Stimulated activated CD8-positive, alpha-beta memory T cell treated with anti-CD3 and anti-CD28 coated beads, Interleukin-4, amount 100 ng/mL, for 4 hours (primary cell): ENCODE measurements around the gene NUTF2.
A peak's percentile ranks its signal among the peaks of the same experiment; 100 is the strongest.

ENCODE experiments used
- DNase-seq, 2 donors: peaks; one replicate each; pipeline ENCODE4 v3.0.0-alpha.2; 2020; ENCODE audit warnings: low read depth in 2 of 2, low spot score in 1 of 2

Gene NUTF2

DNA sequence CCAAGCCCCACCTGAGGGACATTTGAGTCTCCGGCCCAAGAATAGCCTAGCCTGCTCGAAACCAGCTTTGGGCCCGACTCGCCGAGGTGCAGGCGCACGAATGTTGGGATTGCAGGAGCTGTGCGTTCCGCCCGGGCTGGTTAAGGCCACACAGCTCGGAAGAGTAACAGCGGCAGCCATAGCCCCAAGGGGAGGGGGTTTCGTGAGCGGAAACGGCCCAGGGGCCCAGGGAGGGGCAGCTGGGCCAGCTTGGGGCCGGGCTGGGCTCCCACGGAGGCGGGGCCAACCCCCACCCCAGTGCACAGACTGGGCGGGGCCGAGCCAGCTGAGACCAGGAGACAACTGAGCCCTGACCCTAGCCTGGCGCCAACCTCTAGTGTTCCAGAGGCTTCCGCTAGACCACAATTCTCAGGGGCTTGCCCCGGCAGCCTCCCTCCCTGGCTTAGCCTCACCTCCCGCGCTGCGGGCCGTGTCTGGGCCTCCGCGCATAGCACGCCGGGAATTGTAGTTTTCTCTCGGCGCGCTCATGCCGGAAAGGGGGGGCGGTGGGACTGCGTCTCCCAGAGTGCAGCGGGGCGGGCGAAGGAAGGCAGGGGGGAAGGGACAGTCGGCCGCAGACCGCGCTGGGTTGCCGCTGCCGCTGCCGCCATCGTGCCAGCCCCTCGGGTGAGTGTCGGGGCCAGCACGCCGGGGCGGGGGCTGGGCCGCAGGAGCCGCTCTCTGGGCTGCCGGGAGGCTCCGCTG, at the start of gene NUTF2:
TSS of gene NUTF2 (plus strand) at position 614 of the 744 bp plus-strand sequence. CDS start 18,198 bp downstream, outside the sequence.
- peak; percentile 88 to 90 for DNase-seq

DNA sequence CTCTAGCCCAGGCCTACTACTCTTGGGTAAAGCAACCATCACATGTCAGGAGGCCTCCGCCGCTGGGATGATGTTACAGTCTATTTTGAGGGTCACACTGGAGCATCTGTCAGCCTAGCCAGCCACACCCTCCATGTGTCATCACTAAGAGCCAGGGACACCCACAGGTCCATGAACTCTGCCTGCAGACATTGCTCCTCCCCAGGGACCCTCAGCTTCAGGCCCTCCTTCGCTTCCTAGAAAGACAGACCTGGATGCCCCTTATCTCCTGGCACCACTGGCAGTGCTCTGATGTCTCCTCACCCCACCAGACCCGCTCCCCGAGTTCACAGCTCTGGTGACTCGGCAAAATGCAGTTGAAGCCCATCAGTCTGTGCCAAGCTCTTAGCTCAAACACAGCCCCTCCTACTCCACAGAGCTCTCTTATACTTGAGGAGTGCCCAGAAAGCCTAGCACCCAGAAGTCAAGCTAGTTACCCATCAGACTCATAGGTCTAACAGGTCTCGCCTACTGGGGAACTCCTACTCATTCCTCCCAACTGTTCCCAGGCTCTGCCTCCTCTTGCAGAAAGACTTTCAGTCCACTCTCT, 46.3 kb upstream of the NUTF2 start:
- no peak for DNase-seq

DNA sequence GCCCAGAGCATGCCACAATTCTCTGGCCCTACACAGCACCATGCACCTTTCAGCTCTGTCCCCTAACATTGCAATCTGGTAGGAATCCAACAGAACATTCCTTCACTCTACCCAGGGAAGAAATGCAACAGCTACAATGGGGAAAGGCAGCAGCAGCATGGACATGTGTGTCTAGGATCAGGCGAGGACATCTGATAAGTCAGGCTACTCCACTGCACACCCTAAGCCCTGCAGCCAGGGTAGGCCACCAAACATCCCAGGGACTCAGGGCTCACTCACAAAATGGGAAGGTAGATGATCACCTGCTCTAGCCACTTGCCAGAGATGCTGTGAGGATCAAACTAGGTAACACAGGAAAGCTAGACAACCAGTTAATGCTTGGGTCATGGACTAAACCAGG, 45.5 kb upstream of the NUTF2 start:
- DNase-seq = no peak

DNA sequence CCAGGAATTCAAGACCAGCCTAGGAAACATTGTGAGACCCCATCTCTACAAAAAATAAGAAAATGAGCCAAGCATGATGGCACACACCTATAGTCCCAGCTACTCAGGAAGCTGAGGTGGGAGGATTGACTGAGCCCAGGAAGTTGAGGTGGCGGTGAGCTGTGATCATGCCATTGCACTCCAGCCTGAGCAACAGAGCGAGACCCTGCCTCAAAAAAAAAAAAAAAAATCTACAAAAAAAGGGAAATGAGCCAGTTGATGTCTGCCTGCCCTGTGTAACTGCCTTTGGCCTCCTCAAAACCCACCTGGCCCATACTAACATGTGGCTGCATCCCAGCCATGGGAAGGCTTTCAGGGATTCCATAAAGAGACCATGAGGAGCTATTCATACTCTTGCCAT, 44.9 kb upstream of the NUTF2 start:
- DNase-seq = no peak

DNA sequence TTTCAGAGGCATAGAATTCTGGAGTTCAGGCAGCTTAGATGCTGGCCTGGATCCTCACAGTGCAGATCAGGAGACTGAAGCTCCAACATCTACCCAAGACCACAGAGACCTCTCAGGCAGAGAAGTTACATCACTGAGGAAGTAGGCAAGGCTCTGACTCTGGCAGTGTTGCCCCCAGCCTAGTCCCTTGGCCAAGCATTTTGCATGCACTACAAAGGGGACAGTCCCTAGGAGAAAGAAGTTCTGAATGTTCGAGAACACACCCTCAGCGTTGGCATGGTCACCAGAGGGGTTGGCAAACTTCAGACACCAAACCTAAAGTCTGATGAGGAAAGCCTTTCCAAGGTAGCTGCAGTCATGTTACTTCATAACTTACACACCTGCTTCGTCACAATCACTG, 42.8 kb upstream of the NUTF2 start:
- DNase-seq = no peak

DNA sequence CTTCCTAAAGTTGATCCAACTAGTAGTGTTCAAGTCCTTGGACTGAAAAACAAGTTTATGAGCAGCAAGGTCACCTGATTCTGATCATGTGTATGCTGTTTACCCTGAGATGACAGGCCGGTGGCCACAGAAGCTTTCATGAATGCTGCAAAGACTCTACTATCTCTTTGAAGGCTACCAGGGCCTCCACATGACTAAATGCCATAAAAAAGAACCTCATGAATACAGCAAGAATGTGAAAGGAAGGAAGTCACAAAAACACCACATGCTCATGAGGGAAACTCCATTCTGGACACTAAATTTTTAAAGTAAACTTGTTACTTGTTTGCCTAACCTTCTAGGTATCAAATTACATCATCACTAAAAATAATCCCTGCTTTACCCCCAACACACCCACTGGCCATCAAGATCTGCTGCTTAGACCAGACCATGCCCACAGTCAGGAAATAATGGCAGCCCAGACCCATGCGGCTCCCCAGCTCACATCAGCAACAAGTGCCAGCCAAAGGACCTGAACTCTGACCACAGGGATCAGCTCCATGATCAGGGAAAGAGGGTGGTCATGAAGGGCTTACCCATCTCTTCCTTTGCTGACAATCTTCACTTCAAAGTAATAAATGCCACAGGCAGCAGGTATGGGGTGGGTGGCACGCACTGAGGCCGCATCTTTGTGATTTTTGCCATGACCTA, 41.7 kb upstream of the NUTF2 start:
- no peak for DNase-seq

DNA sequence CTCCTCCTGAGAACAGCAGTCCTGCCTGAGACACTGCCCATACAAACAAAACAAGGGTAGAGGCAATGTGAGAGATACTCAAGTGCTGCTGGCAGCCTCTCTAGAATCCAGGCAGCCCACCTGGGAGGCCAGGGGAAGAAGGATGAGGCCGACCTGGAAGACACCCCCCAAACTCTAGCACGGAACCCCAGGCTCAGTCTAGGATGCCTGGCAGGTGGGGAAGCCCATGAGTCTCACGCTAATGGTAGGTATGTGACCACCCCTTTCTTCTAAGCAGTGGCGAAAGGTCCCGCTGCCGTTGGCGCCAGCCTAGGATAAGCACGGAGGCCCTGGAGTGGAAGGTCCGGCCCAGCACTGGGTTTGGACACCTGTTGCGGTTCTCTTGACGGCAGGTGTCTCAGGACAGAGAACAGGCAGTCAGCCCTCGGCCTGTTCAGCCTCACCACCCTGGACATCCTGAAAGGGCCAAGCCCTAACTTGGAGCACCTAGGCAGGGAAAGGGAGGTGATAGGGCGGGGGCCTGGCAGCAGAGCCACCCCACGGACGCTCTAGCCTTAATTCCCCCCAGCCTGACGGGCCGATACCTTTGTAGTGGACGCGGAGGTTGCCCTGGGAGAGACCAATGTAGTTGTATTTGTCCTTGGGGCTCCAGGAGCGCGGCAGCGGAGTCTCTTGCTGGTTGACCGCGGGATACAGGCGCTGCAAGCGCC, 40.9 kb upstream of the NUTF2 start:
- DNase-seq = no peak

DNA sequence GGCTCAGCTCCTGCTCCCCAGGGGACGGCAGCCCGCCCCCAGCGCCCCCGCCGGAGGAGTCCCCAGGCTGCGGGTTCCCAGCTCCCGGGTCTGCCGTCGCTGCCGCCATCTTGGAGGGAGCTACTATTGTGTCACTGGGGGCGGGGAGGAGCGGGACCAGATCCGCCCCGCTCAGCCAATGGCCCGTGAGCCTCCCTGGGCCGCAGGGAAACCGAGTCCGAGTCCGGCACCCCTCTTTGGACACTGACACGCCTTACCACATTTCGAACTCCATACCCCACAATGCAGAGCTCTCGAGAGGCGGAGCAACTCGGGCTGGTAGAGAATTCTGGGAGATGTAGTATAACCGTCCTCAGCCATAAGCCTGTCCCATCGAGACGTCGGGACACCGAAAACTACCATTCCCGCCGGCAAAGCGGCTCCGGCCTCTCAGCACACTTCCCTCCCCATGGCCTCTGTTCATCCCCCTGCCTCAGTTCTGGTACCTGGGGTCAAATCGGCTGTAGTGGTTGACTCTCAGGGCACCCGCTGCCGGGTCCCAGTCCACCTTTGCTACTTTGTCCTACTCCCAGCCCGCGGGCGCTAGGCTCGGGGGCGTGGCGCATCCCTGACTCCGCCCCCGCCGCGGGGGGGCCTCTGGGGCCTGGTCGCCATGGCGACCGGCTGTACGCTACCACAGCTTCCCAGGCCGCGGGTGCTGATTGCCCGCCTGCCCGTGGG, 40.1 kb upstream of the NUTF2 start, which contains the start of the genes RANBP10 and TSNAXIP1:
TSS of gene RANBP10 (minus strand) at position 133 of the 720 bp plus-strand sequence. CDS start at position 109, 24 bp downstream.
TSS of gene TSNAXIP1 (plus strand) at position 462 of the 720 bp plus-strand sequence. CDS start 261 bp downstream, outside the sequence.
- peak; percentile 81 to 93 for DNase-seq

DNA sequence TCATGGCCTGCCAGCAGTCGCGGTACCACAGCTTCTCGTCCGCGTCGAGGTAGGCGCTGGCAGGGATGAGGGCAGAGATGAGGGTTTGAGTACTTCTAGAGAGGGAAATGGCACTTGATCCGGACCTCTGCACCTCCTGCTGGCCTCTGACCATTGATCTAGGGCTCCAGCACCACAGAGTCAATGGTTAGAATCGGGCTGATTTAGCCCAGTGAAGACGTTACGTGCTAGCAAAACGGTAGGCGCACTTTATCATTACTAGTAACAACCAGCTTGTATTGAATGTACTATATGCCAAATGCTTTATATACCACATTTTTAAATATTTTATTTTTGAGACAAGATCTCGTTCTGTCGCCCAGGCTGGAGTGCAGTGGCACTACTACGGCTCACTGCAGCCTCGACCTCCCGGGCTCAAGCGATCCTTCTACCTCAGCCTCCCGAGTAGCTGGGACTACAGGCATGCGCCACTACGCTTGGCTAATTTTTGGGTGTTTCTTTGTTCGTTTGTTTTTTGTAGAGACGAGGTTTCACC, 39.5 kb upstream of the NUTF2 start:
- DNase-seq = no peak

DNA sequence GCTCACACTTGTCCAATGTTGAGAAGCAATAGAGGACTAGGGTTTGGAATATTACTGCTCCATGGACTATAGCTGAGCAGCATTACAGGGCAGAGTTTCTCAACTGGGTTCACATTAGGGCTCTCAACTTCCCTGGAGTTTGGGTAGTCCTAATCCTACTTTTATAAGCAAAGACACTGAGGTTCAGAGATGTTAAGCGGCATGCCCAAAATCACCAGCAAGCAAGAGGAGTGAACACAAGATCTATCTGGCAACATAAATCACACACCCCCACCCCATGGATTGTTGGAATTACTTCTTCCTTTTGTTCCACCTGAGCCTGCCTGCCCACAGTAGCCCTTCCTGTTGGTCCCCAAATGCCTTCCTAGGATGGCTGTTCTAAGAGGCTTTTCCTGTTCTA, 34.8 kb upstream of the NUTF2 start:
- DNase-seq = no peak

DNA sequence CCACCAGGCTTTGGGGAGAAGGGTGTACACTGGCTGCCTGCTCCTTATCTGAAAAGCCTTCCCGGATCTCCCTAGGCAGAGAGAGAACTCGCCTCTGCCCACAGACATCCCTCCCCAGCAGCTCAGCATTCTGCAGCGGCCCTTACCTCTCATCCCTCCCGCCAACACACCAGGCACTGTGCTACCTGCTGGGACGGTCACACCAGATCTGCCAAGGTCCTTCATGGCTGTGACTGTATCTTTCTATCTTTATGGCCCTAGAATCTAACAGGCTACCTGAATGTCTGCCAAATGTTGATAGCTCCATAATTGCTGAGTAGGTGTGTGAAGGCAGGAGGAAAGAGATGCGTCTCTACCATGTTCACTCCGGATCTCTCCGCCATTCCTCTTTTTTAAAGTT, 32.2 kb upstream of the NUTF2 start:
- DNase-seq = no peak

DNA sequence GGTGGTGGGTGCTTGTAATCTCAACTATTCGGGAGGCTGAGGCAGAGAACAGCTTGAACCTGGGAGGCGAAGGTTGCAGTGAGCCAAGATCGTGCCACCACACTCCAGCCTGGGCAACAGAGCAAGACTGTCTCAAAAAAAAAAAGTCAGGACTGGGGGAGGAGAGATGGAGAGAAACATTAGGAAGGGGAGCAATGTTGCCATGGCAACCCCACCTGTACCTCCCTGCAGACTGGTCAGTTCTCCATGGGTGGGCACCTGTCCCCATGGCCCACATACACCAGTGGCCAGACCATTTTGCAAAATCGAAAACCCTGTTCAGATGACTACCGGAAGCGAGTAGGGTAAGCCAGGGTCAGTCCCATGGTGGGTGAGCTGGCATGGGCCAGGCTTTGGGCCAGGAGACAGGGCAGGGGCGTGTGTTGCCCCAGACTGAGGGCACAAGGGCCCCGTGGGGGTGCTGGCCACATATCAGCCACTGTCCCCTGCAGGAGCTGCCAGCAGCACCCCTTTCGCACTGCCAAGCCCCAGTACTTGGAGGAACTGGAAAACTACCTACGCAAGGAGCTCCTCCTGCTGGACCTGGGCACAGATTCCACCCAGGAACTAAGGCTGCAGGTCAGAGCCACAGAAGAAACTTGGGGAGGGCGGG, 26.0 kb upstream of the NUTF2 start:
- no peak for DNase-seq

DNA sequence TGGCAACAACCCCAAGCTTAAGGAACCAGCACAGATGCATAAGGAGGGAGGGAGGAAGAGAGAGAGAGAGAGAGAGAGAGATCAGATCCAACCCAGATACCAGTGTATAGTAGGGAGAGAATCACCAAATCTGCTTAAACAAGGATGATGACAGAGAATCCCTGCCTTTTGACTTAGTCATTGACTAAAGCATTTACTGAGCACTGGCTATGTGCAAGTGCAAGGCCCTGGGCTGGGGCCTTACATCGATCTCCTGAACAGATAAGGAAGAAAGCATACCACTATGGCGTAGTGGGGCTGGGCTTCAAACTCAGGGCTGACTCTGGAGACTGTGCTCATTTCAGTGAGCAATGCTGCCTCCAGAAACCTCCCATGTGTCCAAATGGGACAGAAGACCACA, 24.2 kb upstream of the NUTF2 start:
- no peak for DNase-seq

DNA sequence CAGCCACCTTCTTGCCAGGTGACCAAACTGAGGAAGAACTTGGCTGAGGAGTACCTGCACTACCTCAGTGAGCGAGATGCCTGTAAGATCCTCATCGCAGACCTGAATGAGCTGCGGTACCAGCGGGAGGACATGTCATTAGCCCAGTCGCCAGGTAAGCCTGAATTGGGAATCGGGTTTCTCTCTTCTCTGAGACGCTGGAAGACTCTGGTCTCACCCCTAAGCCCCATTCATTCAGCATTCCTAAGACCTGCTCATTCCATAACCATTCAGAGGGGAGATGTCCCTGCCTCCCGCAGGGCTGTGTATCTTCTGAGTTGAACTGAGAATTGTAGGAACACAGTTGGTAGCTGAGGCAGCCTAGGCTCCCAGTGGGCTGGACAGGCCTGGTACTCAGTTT, 21.6 kb upstream of the NUTF2 start:
- DNase-seq = no peak

DNA sequence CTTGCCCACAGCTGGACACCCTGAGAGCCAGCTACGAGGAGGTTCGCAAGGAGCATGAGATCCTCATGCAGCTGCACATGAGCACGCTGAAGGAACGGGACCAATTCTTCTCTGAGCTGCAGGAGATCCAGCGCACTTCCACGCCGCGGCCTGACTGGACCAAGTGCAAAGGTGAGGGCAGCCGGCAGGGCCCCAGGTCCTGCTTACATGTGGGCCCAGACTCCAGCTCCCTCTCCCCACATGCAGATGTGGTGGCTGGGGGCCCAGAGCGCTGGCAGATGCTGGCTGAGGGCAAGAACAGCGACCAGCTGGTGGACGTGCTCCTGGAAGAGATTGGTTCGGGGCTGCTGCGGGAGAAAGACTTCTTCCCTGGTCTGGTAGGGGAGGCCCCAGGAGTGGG, 20.8 kb upstream of the NUTF2 start:
- DNase-seq = no peak

DNA sequence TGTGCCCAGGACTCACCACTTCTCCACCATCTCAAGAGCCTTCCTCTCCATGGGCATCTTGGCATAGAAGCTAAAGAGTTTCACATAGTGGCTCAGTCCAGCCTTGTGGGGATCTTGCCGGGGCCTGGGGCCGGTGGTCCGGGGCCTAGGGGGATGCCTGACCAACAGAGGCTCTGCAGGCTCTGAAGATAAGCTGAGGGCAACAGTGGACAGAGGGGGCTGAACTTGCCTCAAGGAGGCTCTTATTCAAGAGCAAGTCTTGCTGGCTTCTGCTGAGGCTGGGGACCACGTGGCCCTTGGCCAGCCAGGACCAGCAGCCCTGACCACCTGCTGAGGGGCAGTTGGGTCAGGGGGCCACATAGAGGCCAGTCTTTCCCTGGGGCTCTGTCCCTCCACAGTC, 18.1 kb upstream of the NUTF2 start:
- DNase-seq = no peak

DNA sequence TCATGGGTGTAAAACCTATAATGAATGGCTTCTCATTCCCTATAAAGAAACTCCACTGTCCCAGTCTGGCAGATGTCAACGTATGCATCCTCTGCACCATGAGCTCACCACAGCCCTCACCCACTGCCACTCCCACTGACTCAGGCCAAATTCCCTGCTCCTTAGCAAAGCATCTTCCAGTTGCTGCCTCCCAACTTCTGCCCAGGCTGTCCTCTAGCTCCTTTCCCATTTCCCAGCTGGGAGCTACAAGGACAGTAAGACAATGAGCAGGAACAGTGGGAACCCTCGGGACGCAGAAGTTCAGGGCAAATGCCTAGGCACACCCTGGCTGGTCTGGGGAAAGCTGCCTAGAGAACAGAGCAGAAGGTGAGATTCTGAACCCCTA, 13.7 kb upstream of the NUTF2 start:
- DNase-seq = no peak

DNA sequence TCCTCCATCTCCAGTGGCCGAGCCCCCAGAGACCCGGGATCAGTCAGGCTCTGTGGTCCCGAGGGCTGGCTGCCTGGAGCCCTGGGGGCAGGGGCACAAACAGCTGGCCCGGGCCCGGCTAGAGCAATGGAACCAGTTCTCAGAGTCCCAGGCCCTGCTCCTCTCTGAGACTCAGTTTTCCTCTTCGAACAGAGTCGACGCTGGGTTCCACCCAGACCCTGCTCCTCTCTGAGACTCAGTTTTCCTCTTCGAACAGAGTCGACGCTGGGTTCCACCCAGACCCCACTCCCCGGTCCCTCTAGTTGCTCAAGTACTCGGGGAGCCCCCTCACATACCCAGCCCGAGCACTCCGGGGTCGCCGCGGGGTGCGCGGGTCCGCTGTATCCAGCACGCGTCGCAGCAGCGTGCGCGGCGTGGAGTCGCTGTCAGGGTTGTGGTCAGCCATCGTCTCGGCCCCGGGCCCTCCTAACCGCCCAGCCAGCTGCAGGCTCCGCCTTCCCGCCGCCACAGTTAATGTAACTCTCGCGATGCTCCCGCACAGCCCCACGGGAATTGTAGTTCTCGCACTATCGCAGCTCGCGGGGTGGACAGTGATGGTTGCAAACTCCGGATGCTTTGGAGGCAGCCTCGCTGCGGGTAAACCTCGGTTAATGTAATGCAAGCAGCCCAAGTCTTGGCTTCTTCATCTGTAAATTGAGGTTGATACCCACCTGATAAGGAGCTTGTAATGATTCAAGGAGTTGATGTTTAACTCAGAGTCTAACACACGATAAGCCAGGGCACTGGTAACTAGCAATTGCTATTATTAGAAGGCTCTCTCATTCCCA, 13.1 kb upstream of the NUTF2 start:
- DNase-seq = peak; percentile 77 to 79

DNA sequence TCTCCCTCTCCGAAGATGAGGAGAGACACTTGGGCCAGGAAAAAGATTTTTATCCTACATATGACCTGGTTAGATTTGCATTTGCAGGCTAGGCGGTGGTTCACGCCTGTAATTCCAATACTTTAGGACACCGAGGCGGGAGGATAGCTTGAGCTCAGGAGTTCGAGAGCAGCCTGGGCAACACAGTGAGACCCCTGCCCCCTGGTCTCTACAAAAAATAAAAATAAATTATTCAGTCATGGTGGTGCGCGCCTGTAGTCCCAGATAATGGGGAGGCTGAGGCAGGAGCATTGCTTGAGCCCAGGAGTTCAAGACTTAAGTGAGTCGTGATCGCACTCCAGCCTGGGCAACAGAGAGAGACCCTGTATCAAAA, 12.5 kb upstream of the NUTF2 start:
- no peak for DNase-seq
